Type B pancreatic cell (in vitro differentiated cells): ENCODE results near the gene TTLL11. TPM values are rescaled to one million over a fixed set of nuclear protein-coding genes. Genes with fewer than 3 reads are reported as not detected.

Source experiments
- DNase-seq: peaks from one replicate; pipeline ENCODE4 v3.0.0; 2021; ENCODE audit warnings: mixed read lengths; ENCODE audit not compliant: unreplicated experiment; ENCODE audit errors: extremely low spot score
- H3K27ac Mint-ChIP-seq: 2 replicates; pipeline ENCODE4 v1.8.0; 2021; ENCODE audit warnings: mild to moderate bottlenecking, mixed read lengths
- H3K27me3 Mint-ChIP-seq: 2 replicates; pipeline ENCODE4 v1.8.0; 2021; ENCODE audit warnings: mixed read lengths
- H3K36me3 Mint-ChIP-seq: 2 replicates; pipeline ENCODE4 v1.8.0; 2021; ENCODE audit warnings: mixed read lengths
- H3K4me1 Mint-ChIP-seq: one replicate; pipeline ENCODE4 v1.8.0; 2021; ENCODE audit warnings: mixed read lengths; ENCODE audit not compliant: unreplicated experiment
- H3K4me3 Mint-ChIP-seq: 2 replicates; pipeline ENCODE4 v1.8.0; 2021; ENCODE audit warnings: mild to moderate bottlenecking, mixed read lengths
- H3K9me3 Mint-ChIP-seq: 2 replicates; pipeline ENCODE4 v1.8.0; 2021; ENCODE audit warnings: mixed read lengths
- total RNA-seq: library from RNA; stranded (reverse); gene quantifications from 2 replicates; pipeline ENCODE4 v1.2.1, GENCODE V29; 2021; ENCODE audit warnings: low replicate concordance
- TF ChIP-seq, protein P1 (sequence below): fragments of 200-600 bp; sonication (generic); conservative IDR thresholded peaks from 2 replicates; pipeline ENCODE4 v1.5.0; 2021; ENCODE audit warnings: antibody characterized with exemption, mild to moderate bottlenecking

Gene TTLL11
- total RNA-seq, 1 donor from 2014 or later = 8.6 TPM

DNA sequence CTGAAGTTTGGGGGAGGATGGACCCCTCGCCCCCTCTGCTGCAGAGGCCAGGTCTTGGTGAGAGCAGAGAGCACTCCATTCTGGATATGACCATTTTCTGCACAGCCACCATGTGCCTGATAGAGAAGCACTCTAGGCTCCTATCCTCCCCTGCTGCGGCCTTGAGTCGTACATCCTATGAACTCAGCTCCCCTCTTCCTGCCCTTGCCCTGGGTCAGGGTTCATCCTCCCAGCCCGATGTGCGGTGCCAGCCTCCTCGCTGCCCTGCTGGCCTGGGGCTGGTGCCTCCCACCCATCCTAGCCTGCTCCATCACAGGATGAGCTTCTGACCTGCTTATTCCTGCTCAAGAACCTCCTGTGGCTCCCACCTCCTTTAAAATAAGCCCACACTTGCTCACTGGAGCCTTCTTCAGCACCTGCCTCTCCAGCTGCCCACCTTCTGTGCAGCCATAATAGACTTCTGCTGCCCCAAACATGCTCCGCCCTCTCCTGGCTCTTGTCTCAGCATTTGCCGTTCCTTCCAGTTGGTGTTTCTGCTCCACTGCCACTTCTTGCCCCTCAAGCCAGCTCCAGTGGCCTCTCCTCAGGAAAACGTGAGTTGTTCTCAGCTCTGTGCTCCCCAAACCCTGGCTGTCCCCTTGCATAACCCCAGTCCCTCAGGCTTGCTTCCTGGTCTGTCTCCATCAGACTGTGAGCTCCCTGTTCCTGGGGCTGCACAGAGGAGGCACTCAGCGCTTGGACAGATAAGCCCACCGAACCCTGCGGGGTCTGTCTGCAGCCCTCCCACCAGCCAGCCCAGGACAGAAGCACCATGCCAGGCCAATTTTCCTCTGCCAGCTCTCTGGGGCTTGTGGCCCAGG, 22.3 kb upstream of the TTLL11 start:
- H3K27me3 Mint-ChIP-seq = peaks cover 25% of the 10 kb centered on the region
- no peaks in the 10 kb centered on the region for H3K36me3 Mint-ChIP-seq
- H3K9me3 Mint-ChIP-seq = no peaks in the 10 kb centered on the region
- DNase-seq = no peak
- H3K4me3 Mint-ChIP-seq = no peak overlapping the region
- TF ChIP-seq, protein P1, sequence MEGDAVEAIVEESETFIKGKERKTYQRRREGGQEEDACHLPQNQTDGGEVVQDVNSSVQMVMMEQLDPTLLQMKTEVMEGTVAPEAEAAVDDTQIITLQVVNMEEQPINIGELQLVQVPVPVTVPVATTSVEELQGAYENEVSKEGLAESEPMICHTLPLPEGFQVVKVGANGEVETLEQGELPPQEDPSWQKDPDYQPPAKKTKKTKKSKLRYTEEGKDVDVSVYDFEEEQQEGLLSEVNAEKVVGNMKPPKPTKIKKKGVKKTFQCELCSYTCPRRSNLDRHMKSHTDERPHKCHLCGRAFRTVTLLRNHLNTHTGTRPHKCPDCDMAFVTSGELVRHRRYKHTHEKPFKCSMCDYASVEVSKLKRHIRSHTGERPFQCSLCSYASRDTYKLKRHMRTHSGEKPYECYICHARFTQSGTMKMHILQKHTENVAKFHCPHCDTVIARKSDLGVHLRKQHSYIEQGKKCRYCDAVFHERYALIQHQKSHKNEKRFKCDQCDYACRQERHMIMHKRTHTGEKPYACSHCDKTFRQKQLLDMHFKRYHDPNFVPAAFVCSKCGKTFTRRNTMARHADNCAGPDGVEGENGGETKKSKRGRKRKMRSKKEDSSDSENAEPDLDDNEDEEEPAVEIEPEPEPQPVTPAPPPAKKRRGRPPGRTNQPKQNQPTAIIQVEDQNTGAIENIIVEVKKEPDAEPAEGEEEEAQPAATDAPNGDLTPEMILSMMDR = no peak
- H3K4me1 Mint-ChIP-seq = peaks cover 4% of the 10 kb centered on the region
- no peak overlapping the region for H3K27ac Mint-ChIP-seq

DNA sequence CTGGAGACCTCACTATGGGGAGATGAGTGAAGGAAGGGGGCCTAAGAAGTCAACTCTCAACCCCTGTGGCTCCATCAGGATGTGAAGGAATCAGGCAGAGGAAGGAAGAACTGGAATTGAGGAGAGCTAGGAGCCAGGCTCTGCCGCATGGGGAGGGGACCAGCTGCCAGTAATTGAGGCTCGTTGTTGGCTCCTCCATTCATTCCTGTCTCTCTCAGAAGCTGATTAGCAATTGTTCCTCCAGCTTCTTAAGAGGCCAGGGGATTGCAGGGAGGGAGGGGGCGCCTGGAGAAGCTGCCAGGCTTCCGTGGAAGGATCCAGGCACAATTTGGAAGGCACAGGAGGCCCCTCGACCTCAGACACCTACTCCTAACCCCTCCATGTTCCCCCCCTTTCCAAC, 20.5 kb upstream of the TTLL11 start:
- H3K9me3 Mint-ChIP-seq = no peaks in the 10 kb centered on the region
- peaks cover 4% of the 10 kb centered on the region for H3K4me1 Mint-ChIP-seq
- TF ChIP-seq, protein P1 = no peak
- H3K27ac Mint-ChIP-seq = no peak overlapping the region
- no peak for DNase-seq
- no peaks in the 10 kb centered on the region for H3K36me3 Mint-ChIP-seq
- peaks cover 25% of the 10 kb centered on the region for H3K27me3 Mint-ChIP-seq
- H3K4me3 Mint-ChIP-seq = no peak overlapping the region

DNA sequence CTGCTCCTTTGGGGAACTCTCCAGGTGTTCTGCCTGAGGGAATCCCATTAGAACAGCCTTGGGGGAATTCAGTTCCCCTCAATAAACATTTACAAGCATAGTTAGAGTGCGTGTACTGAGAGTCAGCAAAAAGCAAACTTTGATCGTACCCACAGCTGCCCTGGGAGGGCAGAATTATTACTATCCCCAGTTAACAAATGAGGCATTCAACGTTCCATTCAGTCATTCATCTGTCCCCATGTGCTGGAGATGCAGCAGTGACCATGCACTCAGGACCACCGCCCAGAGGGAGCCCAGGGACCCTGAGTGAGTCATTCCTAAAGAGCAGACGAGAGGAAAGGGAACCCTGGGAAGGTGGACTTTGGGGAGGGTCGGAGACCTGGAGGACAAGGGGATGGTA, 19.1 kb upstream of the TTLL11 start:
- no peak overlapping the region for H3K27ac Mint-ChIP-seq
- no peak overlapping the region for H3K4me3 Mint-ChIP-seq
- TF ChIP-seq, protein P1 = no peak
- H3K4me1 Mint-ChIP-seq = peaks cover 4% of the 10 kb centered on the region
- peaks cover 28% of the 10 kb centered on the region for H3K27me3 Mint-ChIP-seq
- H3K9me3 Mint-ChIP-seq = no peaks in the 10 kb centered on the region
- H3K36me3 Mint-ChIP-seq = no peaks in the 10 kb centered on the region
- no peak for DNase-seq

DNA sequence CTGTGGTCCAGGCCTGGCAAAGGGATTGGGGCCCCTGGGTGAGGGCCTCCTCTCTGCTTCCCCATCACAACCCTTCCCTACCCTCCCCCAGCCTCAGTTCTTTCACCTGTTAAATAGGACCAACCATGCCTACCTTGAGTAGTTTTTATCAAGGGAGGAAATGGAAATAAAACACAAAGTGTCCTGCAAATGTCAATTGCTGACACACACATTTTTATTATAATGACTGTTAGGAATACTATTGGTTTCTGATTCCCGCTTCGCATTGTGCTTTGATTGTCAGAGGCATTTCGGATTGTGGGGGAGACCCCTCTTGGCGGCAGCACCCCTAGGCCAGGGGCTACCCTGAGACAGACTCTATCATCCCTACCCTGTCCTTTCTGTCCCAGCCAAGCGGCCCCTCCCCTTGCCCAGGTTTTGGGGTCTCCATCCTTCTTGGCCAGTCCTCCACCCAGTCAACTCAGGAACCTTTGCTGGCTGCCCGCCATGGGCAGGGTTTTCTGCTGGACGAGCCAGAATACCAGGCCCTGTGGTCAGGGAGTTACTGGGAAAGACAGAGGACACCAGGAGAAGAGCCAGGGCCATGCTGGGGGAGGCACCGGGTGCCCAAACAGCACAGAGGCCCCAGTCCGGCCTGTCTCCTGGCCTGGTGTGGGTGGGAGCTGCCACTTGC, 18.4 kb upstream of the TTLL11 start:
- Mint-ChIP-seq H3K9me3 (no peaks in the 10 kb centered on the region), H3K4me3 (no peak overlapping the region), H3K4me1 (peaks cover 4% of the 10 kb centered on the region), H3K27me3 (peaks cover 28% of the 10 kb centered on the region), H3K27ac (no peak overlapping the region), H3K36me3 (no peaks in the 10 kb centered on the region)
- DNase-seq = no peak
- TF ChIP-seq, protein P1 = no peak

DNA sequence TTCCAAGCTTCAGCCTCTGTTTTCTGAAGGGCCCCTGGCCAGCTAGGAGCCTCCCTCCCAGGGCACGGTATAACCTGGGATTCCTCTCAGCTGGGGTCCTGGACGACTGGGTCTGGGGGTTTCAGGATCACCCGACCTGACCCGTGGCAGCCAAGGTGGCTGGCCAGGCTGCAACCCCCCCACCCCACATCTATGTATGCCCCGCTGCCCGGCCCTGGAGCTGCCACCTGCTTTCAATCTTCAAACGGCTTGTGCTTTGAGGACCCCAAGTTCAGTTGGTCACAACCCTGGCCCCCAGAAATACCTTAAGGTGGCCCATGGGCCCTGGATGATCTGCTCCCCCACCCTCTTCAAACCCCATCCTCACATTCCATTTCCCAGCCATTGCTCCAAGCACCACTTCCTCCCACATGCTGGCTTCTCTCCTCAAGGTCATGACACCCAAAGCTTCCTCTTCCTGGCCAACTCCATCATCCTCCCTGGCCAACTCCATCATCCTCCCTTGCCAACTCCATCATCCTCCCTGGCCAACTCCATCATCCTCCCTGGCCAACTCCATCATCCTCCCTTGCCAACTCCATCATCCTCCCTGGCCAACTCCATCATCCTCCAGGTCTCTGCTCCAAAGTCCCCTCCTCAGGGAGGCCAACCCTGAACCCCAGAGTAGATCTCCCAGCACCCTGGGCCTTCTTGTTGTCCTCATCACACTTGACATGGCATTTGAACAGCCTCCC, 17.2 kb upstream of the TTLL11 start:
- H3K27ac Mint-ChIP-seq = no peak overlapping the region
- H3K27me3 Mint-ChIP-seq = peaks cover 23% of the 10 kb centered on the region
- H3K4me1 Mint-ChIP-seq = no peaks in the 10 kb centered on the region
- H3K4me3 Mint-ChIP-seq = no peak overlapping the region
- no peaks in the 10 kb centered on the region for H3K9me3 Mint-ChIP-seq
- no peaks in the 10 kb centered on the region for H3K36me3 Mint-ChIP-seq
- no peak for DNase-seq
- TF ChIP-seq, protein P1 = no peak
